Epithelial cell of esophagus (primary cell): ENCODE results near the gene ACTRT2.

Experiments used
- DNase-seq: peaks from one replicate; pipeline ENCODE4 v3.0.0; 2010; ENCODE audit warnings: low read depth
- H3K4me3 ChIP-seq: 2 replicates; pipeline ENCODE4 v1.5.1; 2011; ENCODE audit warnings: mild to moderate bottlenecking, low read length, control low read depth
- CTCF ChIP-seq: IDR thresholded peaks from 2 replicates; pipeline ENCODE4 v1.5.1; 2011; ENCODE audit warnings: low read depth, mild to moderate bottlenecking, low read length, control low read depth, inconsistent platforms; ENCODE audit not compliant: insufficient read depth; ENCODE audit errors: missing control alignments

The ACTRT2 gene

DNA sequence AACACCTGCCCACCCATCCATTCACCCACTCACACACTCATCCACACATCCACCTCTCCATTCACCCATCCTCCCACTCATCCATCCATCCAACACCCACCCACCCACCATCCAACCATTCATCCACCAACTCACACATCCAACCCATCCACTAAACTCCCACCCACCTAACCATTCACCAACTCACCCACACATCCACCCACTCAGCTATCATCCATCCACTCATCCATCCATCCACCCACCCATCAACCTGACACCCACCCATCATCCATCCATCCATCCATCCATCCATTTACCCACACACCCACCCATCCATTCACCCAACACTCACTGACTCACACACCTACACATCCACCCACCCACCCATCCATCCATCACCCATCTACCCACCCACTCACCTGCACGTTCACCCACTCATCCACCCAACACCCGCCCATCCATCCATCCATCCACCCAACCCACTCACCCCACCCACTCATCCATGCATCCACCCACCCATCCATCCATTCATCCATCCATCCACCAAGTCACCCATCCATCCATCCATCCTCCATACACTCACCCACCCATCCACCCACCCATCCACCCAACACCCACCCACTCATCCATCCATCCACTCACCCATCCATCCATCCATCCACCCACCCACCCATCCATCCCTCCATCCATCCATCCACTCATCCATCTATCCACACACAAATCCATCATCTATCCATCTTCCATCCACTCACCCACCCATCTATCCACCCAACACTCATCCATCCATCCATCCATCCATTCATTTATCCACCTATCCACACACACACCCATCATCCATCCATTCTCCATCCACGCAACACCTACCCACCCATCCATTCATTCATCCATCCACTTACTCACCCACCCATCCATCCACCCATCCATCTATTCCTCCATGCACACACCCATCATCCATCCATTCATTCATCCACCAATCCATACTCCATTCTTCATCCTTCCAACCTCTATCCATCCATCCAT lies 30.3 kb downstream of the ACTRT2 start:
- H3K4me3 ChIP-seq: no peak overlapping the region
- no peak for DNase-seq
- TF ChIP-seq CTCF: no peak

DNA sequence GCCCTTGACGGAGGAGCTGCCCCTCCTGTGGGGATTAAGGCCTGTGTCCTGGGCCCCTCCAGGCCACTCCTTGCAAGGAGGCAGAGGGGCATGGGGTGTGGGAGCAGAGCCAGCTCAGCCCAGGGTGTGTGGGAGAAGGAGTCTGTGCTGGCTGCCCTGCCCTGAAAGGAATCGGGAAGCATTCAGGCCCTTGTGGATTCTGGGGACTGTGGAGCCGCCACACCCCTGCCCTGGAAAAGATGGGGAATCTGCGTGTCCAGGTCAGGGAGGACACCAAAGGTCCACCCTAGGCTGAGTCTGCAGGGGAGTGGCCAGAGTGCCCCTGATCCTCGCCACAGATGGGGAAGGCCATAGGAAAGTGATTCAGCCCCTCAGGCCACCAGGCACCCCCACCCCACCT lies 31.2 kb downstream of the ACTRT2 start:
- no peak overlapping the region for H3K4me3 ChIP-seq
- DNase-seq: no peak
- TF ChIP-seq CTCF: no peak

DNA sequence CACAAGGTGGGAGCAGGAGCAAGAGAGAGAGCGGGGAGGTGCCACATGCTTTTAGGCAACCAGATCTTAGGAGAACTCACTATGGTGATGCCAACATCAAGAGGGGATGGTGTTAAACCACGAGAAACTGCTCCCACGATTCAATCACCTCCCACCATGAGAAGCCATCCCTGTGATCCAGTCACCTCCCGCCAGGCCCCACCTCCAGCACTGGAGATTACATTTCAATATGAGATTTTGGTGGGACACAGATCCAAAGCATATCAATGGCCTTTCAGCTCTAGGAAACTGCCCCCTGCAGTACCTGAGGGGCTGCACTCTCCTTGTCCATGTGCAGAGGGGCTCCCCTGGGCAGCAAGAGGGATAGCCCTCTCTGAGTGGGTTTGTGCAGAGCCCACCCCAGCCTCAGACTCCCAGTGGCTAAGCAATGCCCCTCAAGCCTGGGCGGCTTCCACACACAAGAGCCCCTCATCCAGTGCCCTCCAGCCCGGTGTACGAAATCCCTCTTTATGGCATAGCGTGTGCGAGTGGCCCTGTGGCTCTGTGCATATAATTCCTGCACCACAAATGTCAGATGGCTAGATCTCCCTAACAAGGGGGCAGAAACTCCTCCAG lies 32.2 kb downstream of the ACTRT2 start:
- TF ChIP-seq CTCF: no peak

DNA sequence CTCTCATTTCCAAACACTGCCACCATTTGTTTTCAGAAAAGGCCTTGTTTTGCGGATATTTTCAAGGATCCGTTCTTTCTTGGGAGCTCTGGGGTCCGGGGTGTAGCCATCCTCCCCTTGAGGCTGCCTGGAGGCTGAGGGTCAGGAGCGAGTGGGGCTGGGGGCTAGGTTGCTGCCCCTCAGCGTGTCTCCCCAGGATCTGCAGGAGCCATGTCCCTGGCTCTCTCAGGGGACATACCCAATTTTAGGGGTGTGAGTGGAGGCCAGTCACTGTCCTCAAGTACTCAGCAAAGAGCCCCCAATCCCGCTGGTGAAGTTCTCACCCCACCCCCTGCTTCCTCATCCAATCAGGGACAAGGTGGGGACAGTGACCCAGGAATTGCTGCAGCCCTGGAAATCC lies 32.7 kb downstream of the ACTRT2 start:
- H3K4me3 ChIP-seq: no peak overlapping the region
- no peak for TF ChIP-seq CTCF
- DNase-seq: no peak

More for the DNA sequence above, 32.2 kb downstream of the ACTRT2 start:
- no peak for DNase-seq
- H3K4me3 ChIP-seq: no peak overlapping the region

- DNase-seq: no peak
- no peak for TF ChIP-seq CTCF
- no peak overlapping the region for H3K4me3 ChIP-seq
Observed at GRCh38 chr1:3054474-3054873, 33.2 kb downstream of the ACTRT2 start.

GRCh38 chr1:3055051-3055450 lies 33.8 kb downstream of the ACTRT2 start:
- H3K4me3 ChIP-seq: no peak overlapping the region
- no peak for DNase-seq
- TF ChIP-seq CTCF: no peak
